Camera-type eye (tissue), 1 donor: Measurements from ENCODE around the gene XPC. TPM values are rescaled to one million over a fixed set of nuclear protein-coding genes. Genes with fewer than 3 reads are reported as not detected.

ENCODE experiments used
- total RNA-seq: library from RNA; depleted of rRNA; stranded (reverse); fragments of >200 nt; gene quantifications from one replicate; pipeline ENCODE4 v1.2.3, GENCODE V29; 2014

XPC gene
- total RNA-seq: 32.3 TPM

DNA sequence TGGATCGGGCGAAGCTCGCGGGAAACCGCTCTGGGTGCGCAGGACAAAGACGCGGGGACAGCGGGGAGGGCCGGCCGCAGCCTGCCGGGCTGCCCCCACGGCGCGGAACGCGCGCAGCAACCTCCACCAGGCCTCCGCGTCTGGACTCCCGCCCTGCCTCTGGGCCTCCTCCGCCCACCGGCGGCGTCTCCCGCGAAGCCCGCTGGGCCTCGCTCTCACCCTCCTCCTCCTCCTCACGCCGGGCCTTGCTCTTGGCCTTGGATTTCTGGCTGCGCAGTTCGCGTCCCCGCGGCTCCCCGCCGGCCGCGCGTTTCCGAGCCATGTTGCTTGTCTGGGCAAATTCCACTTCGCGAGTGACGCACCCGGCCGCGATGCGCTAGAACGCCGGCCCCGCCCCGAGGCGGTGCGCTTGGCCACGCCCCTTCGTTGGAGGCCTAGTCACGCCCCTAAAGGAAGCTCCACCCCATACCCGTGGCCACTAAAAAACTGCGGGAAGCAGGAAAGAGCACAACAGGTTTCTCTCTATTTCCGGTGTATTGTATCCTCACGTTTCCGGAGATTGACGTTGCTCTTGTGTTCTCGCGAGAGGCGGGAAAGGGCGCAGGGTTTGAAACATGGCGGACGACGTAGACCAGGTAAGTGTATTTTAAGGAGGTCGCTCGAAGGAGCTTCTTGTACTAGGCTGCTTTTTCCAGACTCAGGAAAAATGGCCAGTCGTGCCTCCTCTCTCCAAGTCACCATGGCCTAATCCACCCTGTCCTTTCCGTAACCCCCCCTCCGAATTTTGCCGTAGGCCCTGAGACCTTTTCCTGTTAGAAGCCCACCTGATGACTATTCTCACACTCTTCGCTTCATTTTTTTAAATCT, at the start of gene XPC, which contains the start of gene LSM3:
Gene XPC, minus strand, starts transcription at position 355 of the 867 bp plus-strand sequence. Its CDS starts 33 bp downstream, at position 322.
Gene LSM3, plus strand, starts transcription at position 571 of the 867 bp plus-strand sequence. Its CDS starts 44 bp downstream, at position 615.

DNA sequence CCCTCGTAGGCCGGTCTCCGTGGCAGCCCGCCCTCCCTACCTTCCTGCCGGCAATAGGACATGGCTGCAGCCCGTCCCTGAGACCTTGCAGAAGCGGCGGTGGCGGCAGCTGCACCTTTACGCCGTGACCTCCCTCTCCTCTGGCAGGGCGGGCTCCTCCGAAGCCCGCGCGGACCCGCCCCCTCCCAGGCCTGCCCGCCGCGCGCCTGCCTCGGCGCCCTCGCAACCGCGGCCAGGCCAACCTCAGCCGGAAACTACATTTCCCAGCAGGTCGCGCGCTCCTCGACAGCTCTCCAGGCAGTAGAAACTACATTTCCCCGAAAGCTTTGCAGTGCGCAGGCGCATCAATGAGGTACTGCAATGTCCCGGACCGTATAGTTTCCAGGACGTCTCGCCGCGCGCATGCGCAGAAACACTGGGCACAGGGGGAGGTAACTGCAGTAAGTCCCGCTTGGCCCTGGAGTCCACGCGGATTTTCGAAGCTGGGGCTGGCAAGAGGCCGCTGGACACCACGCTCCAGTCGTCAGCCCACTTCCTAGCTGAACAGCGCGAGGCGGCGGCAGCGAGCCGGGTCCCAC, 53.7 kb downstream of the XPC start, which contains the start of the genes CHCHD4 and TMEM43:
Gene CHCHD4, minus strand, starts transcription at position 256 of the 578 bp plus-strand sequence. Its CDS starts 194 bp downstream, at position 62.
Gene TMEM43, plus strand, starts transcription at position 438 of the 578 bp plus-strand sequence. CDS start 142 bp downstream, outside the sequence.

Other genes starting within 250 kb of the XPC start
- gene CHCHD4, start 53.7 kb downstream of the XPC start, total RNA-seq: 11.0 TPM
- 68.6 TPM for gene TMEM43, start 53.5 kb downstream of the XPC start, total RNA-seq
- gene LSM3, start 216 bp upstream of the XPC start, total RNA-seq: 11.1 TPM
- 59.3 TPM for gene SLC6A6, start 224.0 kb upstream of the XPC start, total RNA-seq